ENCODE measurements around the gene NEAT1.

DNA sequence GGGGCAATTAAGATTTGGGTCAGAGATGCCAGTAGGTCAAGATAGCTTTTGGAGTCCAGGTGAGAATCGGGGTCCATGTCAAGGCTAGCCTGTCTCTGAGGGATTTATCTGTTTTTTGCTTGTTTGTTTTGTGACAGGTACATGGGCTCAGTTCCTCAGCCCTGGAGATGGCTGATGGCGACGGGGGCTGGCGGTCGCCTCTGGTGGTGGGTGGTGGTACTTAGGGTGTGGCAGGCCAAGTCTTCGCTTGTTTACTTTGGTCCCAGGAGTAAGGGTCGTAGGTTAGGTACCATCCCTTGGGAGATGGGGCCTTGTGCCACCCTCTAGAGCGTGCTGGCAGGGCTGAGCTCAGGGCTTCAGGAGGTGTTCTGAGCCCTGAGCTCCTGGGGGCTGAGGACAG is 44.8 kb upstream of the NEAT1 start:
- TF ChIP-seq POLR2AphosphoS5 (IDR thresholded peaks at IDR 0.05; ENCODE audit: low read depth, low read length) (no peak), SIN3A (IDR thresholded peaks at IDR 0.05; ENCODE audit: borderline replicate concordance, insufficient read depth, low read length) (no peak)
- TF ChIP-seq, protein P1, sequence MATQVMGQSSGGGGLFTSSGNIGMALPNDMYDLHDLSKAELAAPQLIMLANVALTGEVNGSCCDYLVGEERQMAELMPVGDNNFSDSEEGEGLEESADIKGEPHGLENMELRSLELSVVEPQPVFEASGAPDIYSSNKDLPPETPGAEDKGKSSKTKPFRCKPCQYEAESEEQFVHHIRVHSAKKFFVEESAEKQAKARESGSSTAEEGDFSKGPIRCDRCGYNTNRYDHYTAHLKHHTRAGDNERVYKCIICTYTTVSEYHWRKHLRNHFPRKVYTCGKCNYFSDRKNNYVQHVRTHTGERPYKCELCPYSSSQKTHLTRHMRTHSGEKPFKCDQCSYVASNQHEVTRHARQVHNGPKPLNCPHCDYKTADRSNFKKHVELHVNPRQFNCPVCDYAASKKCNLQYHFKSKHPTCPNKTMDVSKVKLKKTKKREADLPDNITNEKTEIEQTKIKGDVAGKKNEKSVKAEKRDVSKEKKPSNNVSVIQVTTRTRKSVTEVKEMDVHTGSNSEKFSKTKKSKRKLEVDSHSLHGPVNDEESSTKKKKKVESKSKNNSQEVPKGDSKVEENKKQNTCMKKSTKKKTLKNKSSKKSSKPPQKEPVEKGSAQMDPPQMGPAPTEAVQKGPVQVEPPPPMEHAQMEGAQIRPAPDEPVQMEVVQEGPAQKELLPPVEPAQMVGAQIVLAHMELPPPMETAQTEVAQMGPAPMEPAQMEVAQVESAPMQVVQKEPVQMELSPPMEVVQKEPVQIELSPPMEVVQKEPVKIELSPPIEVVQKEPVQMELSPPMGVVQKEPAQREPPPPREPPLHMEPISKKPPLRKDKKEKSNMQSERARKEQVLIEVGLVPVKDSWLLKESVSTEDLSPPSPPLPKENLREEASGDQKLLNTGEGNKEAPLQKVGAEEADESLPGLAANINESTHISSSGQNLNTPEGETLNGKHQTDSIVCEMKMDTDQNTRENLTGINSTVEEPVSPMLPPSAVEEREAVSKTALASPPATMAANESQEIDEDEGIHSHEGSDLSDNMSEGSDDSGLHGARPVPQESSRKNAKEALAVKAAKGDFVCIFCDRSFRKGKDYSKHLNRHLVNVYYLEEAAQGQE (IDR thresholded peaks at IDR 0.05; ENCODE audit: insufficient read depth in 1 of 2, low read depth in 2 of 2, low read length in 2 of 2): no peak
